Stomach (tissue), 4 donors: Measurements from ENCODE around the gene HS6ST3.

Source experiments
- POLR2A ChIP-seq, 4 donors: fragments of 450-650 bp; IDR thresholded peaks; one replicate each; pipeline ENCODE4 v1.6.1; 2016; ENCODE audit warnings: antibody characterized with exemption in 4 of 4, control low read depth in 2 of 4, mild to moderate bottlenecking in 1 of 4, moderate library complexity in 1 of 4
- POLR2AphosphoS5 ChIP-seq, 3 donors: sonication (generic); formaldehyde crosslinking; IDR thresholded peaks; one replicate each; pipeline ENCODE4 v1.6.1; 2016; ENCODE audit warnings: antibody characterized with exemption in 3 of 3
- TF ChIP-seq, protein P1 (sequence below), 7 experiments: fragments of 450-650 bp in 4 of 7; fragments of 200-600 bp in 3 of 7; sonication (generic) in 3 of 7; IDR thresholded peaks; one replicate each; pipeline ENCODE4 v1.5.1; 2016 to 2019; ENCODE audit warnings: antibody characterized with exemption in 7 of 7, control low read depth in 2 of 7, mild to moderate bottlenecking in 1 of 7

DNA sequence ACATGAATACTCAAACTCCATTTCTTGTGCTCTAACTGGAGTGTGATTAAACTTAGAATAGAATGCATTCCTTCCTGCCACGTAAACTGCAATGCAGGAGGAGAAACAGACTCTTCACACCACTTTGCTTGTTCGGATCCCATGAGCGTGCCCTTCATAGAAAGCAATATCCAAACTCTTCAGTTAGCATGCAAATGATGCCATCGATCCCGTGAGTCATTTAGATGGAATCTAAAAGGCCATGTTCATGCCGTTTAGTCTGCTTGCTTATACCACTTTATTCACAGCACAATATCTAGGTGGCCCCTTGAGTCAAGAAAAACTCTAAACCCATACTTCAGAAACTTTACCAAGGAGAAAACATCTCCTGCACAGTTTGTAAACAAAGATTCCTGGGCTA is 678.6 kb downstream of the HS6ST3 start:
- TF ChIP-seq, protein P1, sequence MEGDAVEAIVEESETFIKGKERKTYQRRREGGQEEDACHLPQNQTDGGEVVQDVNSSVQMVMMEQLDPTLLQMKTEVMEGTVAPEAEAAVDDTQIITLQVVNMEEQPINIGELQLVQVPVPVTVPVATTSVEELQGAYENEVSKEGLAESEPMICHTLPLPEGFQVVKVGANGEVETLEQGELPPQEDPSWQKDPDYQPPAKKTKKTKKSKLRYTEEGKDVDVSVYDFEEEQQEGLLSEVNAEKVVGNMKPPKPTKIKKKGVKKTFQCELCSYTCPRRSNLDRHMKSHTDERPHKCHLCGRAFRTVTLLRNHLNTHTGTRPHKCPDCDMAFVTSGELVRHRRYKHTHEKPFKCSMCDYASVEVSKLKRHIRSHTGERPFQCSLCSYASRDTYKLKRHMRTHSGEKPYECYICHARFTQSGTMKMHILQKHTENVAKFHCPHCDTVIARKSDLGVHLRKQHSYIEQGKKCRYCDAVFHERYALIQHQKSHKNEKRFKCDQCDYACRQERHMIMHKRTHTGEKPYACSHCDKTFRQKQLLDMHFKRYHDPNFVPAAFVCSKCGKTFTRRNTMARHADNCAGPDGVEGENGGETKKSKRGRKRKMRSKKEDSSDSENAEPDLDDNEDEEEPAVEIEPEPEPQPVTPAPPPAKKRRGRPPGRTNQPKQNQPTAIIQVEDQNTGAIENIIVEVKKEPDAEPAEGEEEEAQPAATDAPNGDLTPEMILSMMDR (IDR thresholded peaks at IDR 0.05) = no peak
- no peak for TF ChIP-seq POLR2AphosphoS5 (IDR thresholded peaks at IDR 0.05)
- no peak for TF ChIP-seq POLR2A (IDR thresholded peaks at IDR 0.05)
